ENCODE results near the gene WFIKKN2.

- TF ChIP-seq, protein P1, sequence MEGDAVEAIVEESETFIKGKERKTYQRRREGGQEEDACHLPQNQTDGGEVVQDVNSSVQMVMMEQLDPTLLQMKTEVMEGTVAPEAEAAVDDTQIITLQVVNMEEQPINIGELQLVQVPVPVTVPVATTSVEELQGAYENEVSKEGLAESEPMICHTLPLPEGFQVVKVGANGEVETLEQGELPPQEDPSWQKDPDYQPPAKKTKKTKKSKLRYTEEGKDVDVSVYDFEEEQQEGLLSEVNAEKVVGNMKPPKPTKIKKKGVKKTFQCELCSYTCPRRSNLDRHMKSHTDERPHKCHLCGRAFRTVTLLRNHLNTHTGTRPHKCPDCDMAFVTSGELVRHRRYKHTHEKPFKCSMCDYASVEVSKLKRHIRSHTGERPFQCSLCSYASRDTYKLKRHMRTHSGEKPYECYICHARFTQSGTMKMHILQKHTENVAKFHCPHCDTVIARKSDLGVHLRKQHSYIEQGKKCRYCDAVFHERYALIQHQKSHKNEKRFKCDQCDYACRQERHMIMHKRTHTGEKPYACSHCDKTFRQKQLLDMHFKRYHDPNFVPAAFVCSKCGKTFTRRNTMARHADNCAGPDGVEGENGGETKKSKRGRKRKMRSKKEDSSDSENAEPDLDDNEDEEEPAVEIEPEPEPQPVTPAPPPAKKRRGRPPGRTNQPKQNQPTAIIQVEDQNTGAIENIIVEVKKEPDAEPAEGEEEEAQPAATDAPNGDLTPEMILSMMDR (IDR thresholded peaks at IDR 0.05) = peak; percentile 59 to 72 (median 70)
- TF ChIP-seq EP300 (IDR thresholded peaks at IDR 0.05) (no peak), POLR2A (IDR thresholded peaks at IDR 0.05; ENCODE audit: low read depth) (no peak)
Observed at GRCh38 chr17:50863221-50863843, 27.9 kb downstream of the WFIKKN2 start.

All from esophagus muscularis mucosa (tissue), 4 donors.